Measurements from ENCODE around the gene EPS8L3.

DNA sequence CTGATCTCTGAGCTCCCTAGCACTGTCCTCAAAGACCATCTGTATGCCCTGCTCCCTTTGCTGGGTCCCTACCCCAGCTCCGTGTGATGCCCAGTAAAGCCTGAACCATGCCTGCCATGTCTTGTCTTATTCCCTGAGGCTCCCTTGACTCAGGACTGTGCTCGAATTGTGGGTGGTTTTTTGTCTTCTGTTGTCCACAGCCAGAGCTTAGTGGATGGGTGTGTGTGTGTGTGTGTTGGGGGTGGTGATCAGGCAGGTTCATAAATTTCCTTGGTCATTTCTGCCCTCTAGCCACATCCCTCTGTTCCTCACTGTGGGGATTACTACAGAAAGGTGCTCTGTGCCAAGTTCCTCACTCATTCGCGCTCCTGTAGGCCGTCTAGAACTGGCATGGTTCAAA lies 46.0 kb downstream of the EPS8L3 start:
- TF ChIP-seq CTCF (conservative IDR thresholded peaks at IDR 0.05 in 1 of 2, IDR thresholded peaks at IDR 0.05 in 1 of 2; ENCODE audit: extremely low read depth in 1 of 2, insufficient read depth in 1 of 2, low read depth in 1 of 2, low read length in 2 of 2) (no peak), EZH2 (IDR thresholded peaks at IDR 0.05; ENCODE audit: borderline replicate concordance, low read length) (no peak)
